ENCODE results near the gene CT45A10. TPM values are rescaled to one million over a fixed set of nuclear protein-coding genes. Genes with fewer than 3 reads are reported as not detected.

The CT45A10 gene
- total RNA-seq = not detected in 2 replicates

GRCh38 chrX:135893294-135893817, at the start of gene CT45A10, which contains the start of gene SAGE1:
Gene CT45A10 (minus strand): TSS chrX:135893444. CDS start chrX:135885344, 8,100 bp downstream.
Gene SAGE1 (plus strand): TSS chrX:135893716. CDS start chrX:135896243, 2,527 bp downstream.

GRCh38 chrX:135871712-135872111, 21.5 kb downstream of the CT45A10 start, which contains the start of gene CT45A9:
Gene CT45A9 (minus strand): TSS chrX:135871812. CDS start chrX:135868061, 3,751 bp downstream.

GRCh38 chrX:135854438-135854837, 38.8 kb downstream of the CT45A10 start, which contains the start of gene CT45A8:
Gene CT45A8 (minus strand): TSS chrX:135854538. CDS start chrX:135850783, 3,755 bp downstream.

GRCh38 chrX:135837180-135837579, 56.1 kb downstream of the CT45A10 start, which contains the start of gene CT45A7:
Gene CT45A7 (minus strand): TSS chrX:135837280. CDS start chrX:135833533, 3,747 bp downstream.

Other genes starting within 250 kb of the CT45A10 start
- not detected in 2 replicates for gene CT45A1, start 179.8 kb downstream of the CT45A10 start, total RNA-seq
- not detected in 2 replicates for gene CT45A3, start 125.3 kb downstream of the CT45A10 start, total RNA-seq
- not detected in 2 replicates for gene CT45A5, start 107.9 kb downstream of the CT45A10 start, total RNA-seq
- gene CT45A6, start 90.7 kb downstream of the CT45A10 start, total RNA-seq = not detected in 2 replicates
- gene CT45A2, start 73.4 kb downstream of the CT45A10 start, total RNA-seq = not detected in 2 replicates
- gene CT45A7, start 56.2 kb downstream of the CT45A10 start, total RNA-seq = not detected in 2 replicates
- not detected in 2 replicates for gene CT45A8, start 38.9 kb downstream of the CT45A10 start, total RNA-seq
- gene CT45A9, start 21.6 kb downstream of the CT45A10 start, total RNA-seq = not detected in 2 replicates
- not detected in 2 replicates for gene SAGE1, start 272 bp upstream of the CT45A10 start, total RNA-seq
- 5.8 and 8.1 TPM in 2 replicates for gene MMGT1, start 80.5 kb upstream of the CT45A10 start, total RNA-seq
- 12.7 and 14.8 TPM in 2 replicates for gene SLC9A6, start 92.0 kb upstream of the CT45A10 start, total RNA-seq